NCI-H510A (cell line): ENCODE measurements around the gene RND1.

Experiments
- DNase-seq: peaks from one replicate; lab custom pipeline; 2025; lab: John Stamatoyannopoulos, UW

Gene RND1

GRCh38 chr12:48810903-48811431 is 54.7 kb downstream of the RND1 start:
- DNase-seq: no peak

GRCh38 chr12:48807981-48808380 is 57.7 kb downstream of the RND1 start:
- DNase-seq: no peak
